HUES6 (cell line): ENCODE data around the gene PHKA1.
"Not testable (repeated sequence)": the region's sequence is repeated elsewhere in the genome, so short reads cannot be mapped to it uniquely, and the experiment has no call there.

Source experiments
- H3K27ac ChIP-seq: 2 replicates; pipeline ENCODE4 v1.7.0; 2013; ENCODE audit warnings: low read depth, mild to moderate bottlenecking, low read length, inconsistent platforms
- H3K27me3 ChIP-seq: 2 replicates; pipeline ENCODE4 v1.6.1; 2013; ENCODE audit warnings: low read length; ENCODE audit not compliant: control insufficient read depth, insufficient read depth
- H3K36me3 ChIP-seq: 2 replicates; pipeline ENCODE4 v1.6.1; 2013; ENCODE audit warnings: low read length; ENCODE audit not compliant: control insufficient read depth, insufficient read depth
- H3K4me1 ChIP-seq: 2 replicates; pipeline ENCODE4 v1.6.1; 2013; ENCODE audit warnings: low read length; ENCODE audit not compliant: control insufficient read depth, insufficient read depth
- H3K4me3 ChIP-seq: 2 replicates; pipeline ENCODE4 v1.5.1; 2013; ENCODE audit warnings: low read depth, low read length
- H3K9ac ChIP-seq: one replicate; pipeline ENCODE4 v1.6.1; 2013; ENCODE audit warnings: mild to moderate bottlenecking, low read length
- H3K9me3 ChIP-seq: 2 replicates; pipeline ENCODE4 v1.6.1; 2013; ENCODE audit warnings: low read depth, low read length; ENCODE audit not compliant: control insufficient read depth, insufficient read depth

PHKA1 gene

GRCh38 chrX:72573158-72573511 lies 141.0 kb downstream of the PHKA1 start:
- Histone ChIP-seq H3K4me3 (peak overlapping the region; percentile 99), H3K27ac (no peak overlapping the region), H3K27me3 (peaks cover 14% of the 10 kb centered on the region)

GRCh38 chrX:72572248-72573157 lies 141.6 kb downstream of the PHKA1 start, which contains the start of gene HDAC8:
TSS of gene HDAC8 (minus strand) at chrX:72572843. CDS start at chrX:72572761, 82 bp downstream.
- H3K27me3 ChIP-seq: peaks cover 14% of the 10 kb centered on the region

More at GRCh38 chrX:72573158-72573511, 141.0 kb downstream of the PHKA1 start:
- Histone ChIP-seq H3K36me3 (peaks cover 10% of the 10 kb centered on the region), H3K9me3 (peaks cover 2% of the 10 kb centered on the region; the same call in 1 of the 2 replicates), H3K9ac (no peak overlapping the region), H3K4me1 (no peaks in the 10 kb centered on the region)

GRCh38 chrX:72569786-72570185 lies 144.3 kb downstream of the PHKA1 start:
- no peaks in the 10 kb centered on the region for H3K4me1 ChIP-seq
- H3K27me3 ChIP-seq: no peaks in the 10 kb centered on the region
- H3K36me3 ChIP-seq: peaks cover 42% of the 10 kb centered on the region
- H3K27ac ChIP-seq: no peak overlapping the region
- H3K9ac ChIP-seq: no peak overlapping the region
- H3K9me3 ChIP-seq: no peaks in the 10 kb centered on the region
- no peak overlapping the region for H3K4me3 ChIP-seq

More at GRCh38 chrX:72572248-72573157, 141.6 kb downstream of the PHKA1 start, which contains the start of gene HDAC8:
- Histone ChIP-seq H3K36me3 (peaks cover 16% of the 10 kb centered on the region), H3K9me3 (peaks cover 2% of the 10 kb centered on the region; the same call in 1 of the 2 replicates), H3K9ac (peak within 1 kb of the TSS; percentile 98), H3K4me1 (no peaks in the 10 kb centered on the region), H3K27ac (peak within 1 kb of the TSS; percentile 94), H3K4me3 (peak within 1 kb of the TSS; percentile 99)

GRCh38 chrX:72568406-72569092 lies 145.6 kb downstream of the PHKA1 start:
- no peak overlapping the region for H3K9ac ChIP-seq
- no peaks in the 10 kb centered on the region for H3K27me3 ChIP-seq
- H3K27ac ChIP-seq: no peak overlapping the region
- no peaks in the 10 kb centered on the region for H3K9me3 ChIP-seq
- H3K4me3 ChIP-seq: no peak overlapping the region
- peaks cover 45% of the 10 kb centered on the region for H3K36me3 ChIP-seq
- H3K4me1 ChIP-seq: no peaks in the 10 kb centered on the region

GRCh38 chrX:72566448-72566847 lies 147.7 kb downstream of the PHKA1 start:
- H3K9ac ChIP-seq: no peak overlapping the region
- no peak overlapping the region for H3K4me3 ChIP-seq
- no peak overlapping the region for H3K27ac ChIP-seq
- 0 out of 2 replicates have a peak, but pooled peaks cover 2% of the 10 kb centered on the region for H3K9me3 ChIP-seq
- H3K27me3 ChIP-seq: no peaks in the 10 kb centered on the region
- H3K4me1 ChIP-seq: no peaks in the 10 kb centered on the region
- peaks cover 48% of the 10 kb centered on the region for H3K36me3 ChIP-seq

GRCh38 chrX:72559655-72560054 lies 154.5 kb downstream of the PHKA1 start:
- not testable (repeated sequence) for H3K4me3 ChIP-seq, H3K36me3 ChIP-seq, H3K27ac ChIP-seq, H3K27me3 ChIP-seq, H3K9me3 ChIP-seq, H3K9ac ChIP-seq, H3K4me1 ChIP-seq

GRCh38 chrX:72554448-72555140 lies 159.5 kb downstream of the PHKA1 start:
- peaks cover 11% of the 10 kb centered on the region for H3K4me1 ChIP-seq
- H3K27me3 ChIP-seq: no peaks in the 10 kb centered on the region
- H3K9me3 ChIP-seq: peaks cover 4% of the 10 kb centered on the region
- H3K36me3 ChIP-seq: no peaks in the 10 kb centered on the region
- H3K27ac ChIP-seq: peak overlapping the region; percentile 90
- peak overlapping the region; percentile 74 for H3K4me3 ChIP-seq
- H3K9ac ChIP-seq: peak overlapping the region; percentile 84

- H3K4me3 ChIP-seq, H3K36me3 ChIP-seq, H3K27me3 ChIP-seq, H3K9me3 ChIP-seq, H3K9ac ChIP-seq, H3K27ac ChIP-seq: not testable (repeated sequence)
- H3K4me1 ChIP-seq: peaks cover 11% of the 10 kb centered on the region
Observed at GRCh38 chrX:72552443-72552842, 161.7 kb downstream of the PHKA1 start.

GRCh38 chrX:72545990-72546389 lies 168.1 kb downstream of the PHKA1 start:
- no peaks in the 10 kb centered on the region for H3K27me3 ChIP-seq
- H3K36me3 ChIP-seq: no peaks in the 10 kb centered on the region
- no peak overlapping the region for H3K9ac ChIP-seq
- H3K4me1 ChIP-seq: no peaks in the 10 kb centered on the region; the same call in 1 of the 2 replicates
- H3K4me3 ChIP-seq: no peak overlapping the region
- no peaks in the 10 kb centered on the region; the same call in 1 of the 2 replicates for H3K9me3 ChIP-seq
- no peak overlapping the region for H3K27ac ChIP-seq

GRCh38 chrX:72540318-72540717 lies 173.8 kb downstream of the PHKA1 start:
- Histone ChIP-seq H3K4me1 (no peaks in the 10 kb centered on the region), H3K9me3 (no peaks in the 10 kb centered on the region; the same call in 1 of the 2 replicates), H3K27me3 (no peaks in the 10 kb centered on the region), H3K4me3 (no peak overlapping the region), H3K36me3 (no peaks in the 10 kb centered on the region), H3K27ac (no peak overlapping the region), H3K9ac (no peak overlapping the region)
